GM19455 (cell line): Measurements from ENCODE around the gene COL28A1.
A peak's percentile ranks its signal among the peaks of the same experiment; 100 is the strongest.
"Not testable (repeated sequence)": the region's sequence is repeated elsewhere in the genome, so short reads cannot be mapped to it uniquely, and the experiment has no call there.

Experiments used
- ATAC-seq: cut with Tn5 transposase; IDR thresholded peaks from one replicate; pipeline ENCODE4 v1.9.1; 2021; ENCODE audit not compliant: unreplicated experiment

COL28A1 gene

GRCh38 chr7:7476381-7476780 is 59.3 kb downstream of the COL28A1 start:
- no peak for ATAC-seq

DNA sequence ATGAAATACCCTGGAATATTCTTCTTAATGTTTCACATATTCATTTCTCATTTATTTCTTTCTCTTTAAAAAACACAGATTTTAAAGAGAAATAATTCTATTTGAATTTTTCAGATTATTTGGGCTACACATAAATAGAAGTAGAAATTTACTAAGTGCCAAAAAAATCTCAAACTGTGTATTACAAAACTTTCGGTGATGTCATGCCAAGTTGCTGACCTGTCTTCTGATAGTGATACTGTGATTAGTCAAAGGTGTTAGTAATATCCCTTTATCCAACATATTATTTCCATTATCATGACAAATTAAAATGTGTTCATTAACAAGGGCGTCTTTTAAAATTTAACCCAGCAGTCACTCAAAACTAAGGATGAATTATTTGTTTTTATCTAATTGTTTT is 60.1 kb downstream of the COL28A1 start:
- no peak for ATAC-seq

DNA sequence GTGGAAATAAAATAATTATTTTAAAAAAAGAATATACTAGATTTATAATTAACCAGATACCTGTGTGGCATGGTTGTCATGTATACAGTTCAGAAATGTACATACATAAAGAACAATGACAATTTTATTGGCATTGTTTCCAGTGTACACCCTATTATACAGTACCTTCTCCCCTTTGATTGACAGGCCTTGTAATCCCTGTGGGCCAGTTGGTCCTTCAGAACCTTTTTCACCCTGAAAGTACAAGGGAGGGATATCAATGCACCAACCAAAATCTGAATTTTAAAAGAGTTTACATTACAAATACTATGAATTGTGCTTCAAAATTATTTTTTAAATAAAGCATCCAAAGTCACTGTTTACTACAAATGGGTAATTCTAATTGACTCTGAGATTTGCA is 61.2 kb downstream of the COL28A1 start:
- ATAC-seq, result no peak

DNA sequence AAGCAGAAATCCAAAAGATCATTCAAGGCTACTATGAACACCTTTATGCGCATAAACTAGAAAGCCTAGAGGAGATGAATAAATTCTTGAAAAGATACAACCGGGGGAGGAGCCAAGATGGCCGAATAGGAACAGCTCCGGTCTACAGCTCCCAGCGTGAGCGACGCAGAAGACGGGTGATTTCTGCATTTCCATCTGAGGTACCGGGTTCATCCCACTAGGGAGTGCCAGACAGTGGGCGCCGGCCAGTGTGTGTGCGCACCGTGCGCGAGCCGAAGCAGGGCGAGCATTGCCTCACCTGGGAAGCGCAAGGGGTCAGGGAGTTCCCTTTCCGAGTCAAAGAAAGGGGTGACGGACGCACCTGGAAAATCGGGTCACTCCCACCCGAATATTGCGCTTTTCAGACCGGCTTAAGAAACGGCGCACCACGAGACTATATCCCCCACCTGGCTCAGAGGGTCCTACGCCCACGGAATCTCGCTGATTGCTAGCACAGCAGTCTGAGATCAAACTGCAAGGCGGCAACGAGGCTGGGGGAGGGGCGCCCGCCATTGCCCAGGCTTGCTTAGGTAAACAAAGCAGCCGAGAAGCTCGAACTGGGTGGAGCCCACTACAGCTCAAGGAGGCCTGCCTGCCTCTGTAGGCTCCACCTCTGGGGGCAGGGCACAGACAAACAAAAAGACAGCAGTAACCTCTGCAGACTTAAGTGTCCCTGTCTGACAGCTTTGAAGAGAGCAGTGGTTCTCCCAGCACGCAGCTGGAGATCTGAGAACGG is 70.5 kb downstream of the COL28A1 start:
- ATAC-seq, result not testable (repeated sequence)

DNA sequence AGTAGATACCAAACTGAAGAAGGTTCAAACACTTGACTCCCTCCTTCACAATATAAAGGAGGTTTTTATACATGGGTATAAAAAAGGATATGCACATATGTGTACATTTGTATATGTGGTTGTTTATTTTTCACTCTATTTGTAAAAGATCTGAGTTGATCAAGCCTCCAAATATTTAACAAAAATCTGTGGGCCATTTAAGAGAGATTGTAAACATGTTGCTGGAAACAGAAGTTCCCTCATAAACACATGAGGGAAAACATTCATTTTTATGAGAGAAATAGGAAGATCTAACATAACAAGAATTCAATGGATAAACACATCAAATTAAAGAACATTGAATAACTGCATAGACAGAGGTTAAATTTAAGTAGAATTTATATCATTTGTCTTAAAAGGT is 81.7 kb downstream of the COL28A1 start:
- no peak for ATAC-seq

DNA sequence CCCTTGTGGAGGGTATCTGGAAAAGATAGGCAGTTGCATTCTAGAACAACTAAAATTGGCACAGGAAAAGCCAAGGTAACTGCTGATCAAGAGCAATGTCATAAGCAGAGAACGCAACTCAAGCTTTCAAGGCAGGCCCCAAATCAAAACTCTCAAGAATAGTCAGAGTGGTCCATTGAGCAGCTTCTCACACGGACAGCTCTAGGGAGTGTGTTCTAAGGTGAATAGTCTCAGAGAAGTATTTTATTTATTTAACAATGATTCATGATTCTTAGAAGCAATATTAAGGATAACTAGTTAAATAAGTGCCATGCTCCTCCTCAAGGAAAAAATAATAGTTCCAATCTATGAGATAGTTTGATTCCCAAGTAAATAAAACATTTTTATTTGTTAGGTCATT is 83.0 kb downstream of the COL28A1 start:
- ATAC-seq, result no peak

DNA sequence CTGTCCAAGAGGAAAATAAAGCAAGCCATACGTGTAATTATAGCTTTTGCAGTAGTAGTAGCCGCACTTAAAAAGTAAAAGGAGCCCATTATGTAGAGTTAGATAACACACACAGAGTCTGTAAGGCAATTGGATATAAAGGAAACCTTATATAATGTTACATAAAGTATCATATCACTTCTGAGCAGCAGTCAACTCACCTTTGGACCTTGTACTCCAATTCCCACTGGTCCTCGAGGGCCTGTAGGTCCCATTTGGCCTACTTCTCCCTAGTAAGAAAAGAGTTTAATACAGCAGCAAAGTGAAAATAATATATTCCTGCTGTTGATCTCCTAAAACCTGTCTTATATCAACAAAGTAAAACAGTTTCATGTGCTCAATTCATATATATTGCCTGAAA is 83.6 kb downstream of the COL28A1 start:
- no peak for ATAC-seq

DNA sequence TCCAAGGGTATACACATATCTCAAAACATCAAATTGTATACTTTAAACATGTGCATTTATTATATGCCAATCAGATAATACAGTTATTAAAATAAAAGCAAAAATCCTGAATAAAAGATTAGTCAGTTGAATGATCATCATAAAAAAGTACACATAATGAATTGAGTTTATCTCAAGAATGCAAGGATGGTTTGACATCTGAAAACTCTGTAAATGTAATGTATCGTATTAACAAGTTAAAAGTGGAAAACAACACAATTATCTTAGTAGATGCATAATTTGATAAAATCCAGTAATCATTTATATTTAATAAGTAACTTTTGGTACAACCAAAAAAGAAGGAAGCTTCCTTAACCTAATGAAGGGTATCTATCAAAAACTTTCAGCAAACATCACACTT is 86.6 kb downstream of the COL28A1 start:
- no peak for ATAC-seq

GRCh38 chr7:7446616-7447015 is 89.1 kb downstream of the COL28A1 start:
- ATAC-seq, result no peak

GRCh38 chr7:7443806-7444350 is 91.8 kb downstream of the COL28A1 start:
- no peak for ATAC-seq

- ATAC-seq, result no peak
Observed at GRCh38 chr7:7439564-7439963, 96.1 kb downstream of the COL28A1 start.

DNA sequence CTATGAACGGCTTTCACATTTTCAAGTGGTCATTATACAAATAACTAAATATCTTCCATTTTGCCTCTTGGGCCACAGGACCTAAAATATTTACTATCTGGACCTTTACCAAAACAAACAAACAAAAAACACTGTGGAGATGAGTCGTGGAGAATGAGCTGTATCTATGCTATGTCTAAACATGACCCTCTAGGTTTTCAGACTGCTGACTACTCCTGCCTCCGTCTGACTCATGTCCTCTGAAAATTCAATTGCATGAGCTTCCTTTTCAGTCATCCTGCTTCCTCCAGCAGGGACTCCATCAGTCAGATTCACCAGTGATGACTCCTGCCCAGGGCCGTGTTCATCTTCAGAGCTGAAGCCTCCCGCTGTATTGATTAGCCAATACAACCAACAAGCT is 96.8 kb downstream of the COL28A1 start:
- no peak for ATAC-seq

- no peak for ATAC-seq
Observed at GRCh38 chr7:7435978-7436377, 99.7 kb downstream of the COL28A1 start.

DNA sequence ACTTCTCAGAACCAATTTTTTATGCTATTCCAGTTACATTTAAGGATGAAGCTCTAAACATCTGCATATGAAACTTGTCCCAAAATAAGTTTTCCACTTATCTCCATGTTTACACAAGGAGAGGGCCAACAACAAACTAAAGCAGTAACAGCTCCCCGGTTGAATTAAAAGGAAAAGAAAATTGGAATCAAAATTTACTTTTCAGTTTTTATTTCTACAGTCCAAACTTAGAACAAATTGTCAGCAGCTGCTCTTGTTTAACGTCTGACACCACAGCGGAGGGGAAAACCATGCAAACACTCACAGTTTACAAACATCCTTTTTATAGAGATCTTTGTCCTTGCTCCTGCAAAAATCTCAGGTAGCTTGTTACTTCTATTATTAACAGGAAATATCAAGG is 101.3 kb downstream of the COL28A1 start:
- no peak for ATAC-seq

GRCh38 chr7:7433811-7434210 is 101.9 kb downstream of the COL28A1 start:
- no peak for ATAC-seq

- no peak for ATAC-seq
Observed at GRCh38 chr7:7432979-7433378, 102.7 kb downstream of the COL28A1 start.

GRCh38 chr7:7428806-7429205 is 106.9 kb downstream of the COL28A1 start:
- no peak for ATAC-seq

DNA sequence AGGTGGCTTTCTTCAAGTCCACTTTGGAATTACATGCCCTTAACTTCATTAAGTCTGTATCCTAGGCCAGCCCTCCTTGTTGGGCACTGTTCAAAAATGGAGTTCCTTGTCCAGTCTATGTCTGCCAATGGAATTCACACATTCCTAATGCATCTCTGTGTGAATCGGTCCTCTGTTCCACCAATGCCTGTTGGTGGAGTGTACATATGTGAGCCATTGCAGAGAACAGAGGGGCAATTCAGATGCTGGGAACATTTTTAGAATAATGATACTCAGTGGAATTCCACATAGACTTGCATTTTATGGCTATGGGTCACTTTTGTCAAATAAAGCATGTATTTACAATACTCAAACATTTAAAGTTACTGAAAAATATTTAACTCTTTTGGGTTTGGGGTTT is 108.3 kb downstream of the COL28A1 start:
- ATAC-seq, result no peak

DNA sequence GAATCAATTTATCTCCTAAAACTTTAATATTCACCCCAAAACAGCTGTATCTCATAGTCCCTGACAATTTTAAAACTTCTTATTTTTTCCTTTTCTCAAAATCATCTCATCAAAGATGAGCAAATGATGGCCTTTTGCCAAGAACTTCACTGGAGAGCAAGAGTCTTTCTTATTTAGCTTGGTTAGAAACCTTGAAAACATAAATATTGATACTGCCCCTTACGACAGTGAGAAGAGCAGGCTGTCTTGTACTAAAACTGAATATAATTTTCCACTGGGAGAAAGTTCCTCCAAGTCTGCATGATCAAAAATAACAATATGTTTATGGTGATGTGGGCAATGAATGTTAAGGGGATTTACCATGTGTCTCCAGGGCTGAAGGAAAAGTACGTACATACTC is 109.0 kb downstream of the COL28A1 start:
- ATAC-seq, result no peak

- no peak for ATAC-seq
Observed at GRCh38 chr7:7425321-7425720, 110.4 kb downstream of the COL28A1 start.

- ATAC-seq, result peak; percentile 77
Observed at GRCh38 chr7:7424151-7424873, 111.4 kb downstream of the COL28A1 start.

DNA sequence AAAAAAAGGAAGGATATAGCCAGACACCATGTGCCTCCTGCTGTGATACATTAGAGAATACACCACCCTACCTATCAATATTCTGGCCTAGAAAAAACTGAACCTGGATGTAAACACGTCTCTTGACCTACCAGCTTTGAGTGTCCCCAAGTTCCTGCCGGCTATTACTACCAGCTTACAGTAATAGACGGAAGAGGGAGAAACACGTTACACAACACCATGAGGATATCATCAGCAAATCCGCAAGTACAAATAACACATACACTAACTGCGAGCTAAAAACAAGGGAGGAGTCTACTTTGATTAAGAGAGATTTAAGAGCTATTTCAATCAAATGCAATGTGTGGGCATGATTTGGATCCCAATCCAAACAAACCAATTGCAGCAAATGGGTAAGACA is 113.0 kb downstream of the COL28A1 start:
- ATAC-seq, result no peak
